ENCODE measurements around the gene SPATA20.

The SPATA20 gene

GRCh38 chr17:50594128-50594823 lies 47.3 kb downstream of the SPATA20 start:
- no peak for DNase-seq (ENCODE audit: low read depth in 4 of 4, low spot score in 1 of 4)

GRCh38 chr17:50594892-50595291 lies 47.9 kb downstream of the SPATA20 start:
- no peak for DNase-seq (ENCODE audit: low read depth in 4 of 4, low spot score in 1 of 4)

GRCh38 chr17:50596191-50597037 lies 49.4 kb downstream of the SPATA20 start:
- no peak for DNase-seq (ENCODE audit: low read depth in 4 of 4, low spot score in 1 of 4)

- no peak for DNase-seq (ENCODE audit: low read depth in 4 of 4, low spot score in 1 of 4)
These were observed 51.5 kb downstream of the SPATA20 start for GRCh38 chr17:50598487-50598886.

- no peak for DNase-seq (ENCODE audit: low read depth in 4 of 4, low spot score in 1 of 4)
These were observed 52.6 kb downstream of the SPATA20 start for GRCh38 chr17:50599606-50600005.

- DNase-seq (ENCODE audit: low read depth in 4 of 4, low spot score in 1 of 4), result no peak
These were observed 54.9 kb downstream of the SPATA20 start for GRCh38 chr17:50601823-50602375.

- DNase-seq (ENCODE audit: low read depth in 4 of 4, low spot score in 1 of 4), result no peak
These were observed 55.9 kb downstream of the SPATA20 start for GRCh38 chr17:50602836-50603235.

GRCh38 chr17:50603340-50603739 lies 56.4 kb downstream of the SPATA20 start:
- no peak for DNase-seq (ENCODE audit: low read depth in 4 of 4, low spot score in 1 of 4)

GRCh38 chr17:50604513-50604912 lies 57.5 kb downstream of the SPATA20 start:
- DNase-seq (ENCODE audit: low read depth in 4 of 4, low spot score in 1 of 4), result no peak

GRCh38 chr17:50605429-50605828 lies 58.5 kb downstream of the SPATA20 start:
- DNase-seq (ENCODE audit: low read depth in 4 of 4, low spot score in 1 of 4), result no peak
